ENCODE measurements around the gene MPZL2.

- no peak for TF ChIP-seq GATA2 (IDR thresholded peaks at IDR 0.05; ENCODE audit: low read depth, low read length)
- no peak for TF ChIP-seq GATA3 (IDR thresholded peaks at IDR 0.05; ENCODE audit: low read depth, low read length)
Observed at GRCh38 chr11:118236170-118236569, 27.9 kb downstream of the MPZL2 start.

Measured in SH-SY5Y (cell line).